OCI-LY7 (cell line): Measurements from ENCODE around the gene HNRNPH2. TPM values are rescaled to one million over a fixed set of nuclear protein-coding genes. Genes with fewer than 3 reads are reported as not detected.

ENCODE experiments used
- BruUV-seq: library from RNA; stranded (reverse); fragments of 400-500 nt; replicated peaks from 2 replicates; lab custom pipeline; 2021; lab: Mats Ljungman, UMichigan
- CTCF ChIA-PET: fragments of 300-600 bp; sonication (Branson Sonifier 250); formaldehyde crosslinking; loops from one replicate; lab custom pipeline; 2022; ENCODE audit warnings: antibody characterized with exemption; ENCODE audit not compliant: unreplicated experiment; lab: Charles Lee
- POLR2A ChIA-PET: fragments of 300-600 bp; sonication (Branson Sonifier 250); formaldehyde crosslinking; loops from one replicate; lab custom pipeline; 2022; ENCODE audit warnings: antibody characterized with exemption; lab: Charles Lee
- DNase-seq: peaks from one replicate; pipeline ENCODE4 v3.0.0-alpha.2; 2015; ENCODE audit warnings: low spot score
- H2AFZ ChIP-seq: fragments of 200-600 bp; sonication (generic), shearing (Covaris generic); 2 replicates; pipeline ENCODE4 v1.6.1; 2014; ENCODE audit warnings: mild to moderate bottlenecking, antibody characterized with exemption, low read length, moderate library complexity
- H3K27ac ChIP-seq: fragments of 200-600 bp; sonication (generic); 2 replicates; pipeline ENCODE4 v1.5.1; 2014; ENCODE audit warnings: mixed run types, low read depth, mild to moderate bottlenecking, moderate library complexity, low read length, inconsistent platforms; ENCODE audit not compliant: poor library complexity, severe bottlenecking
- H3K36me3 ChIP-seq: fragments of 200-600 bp; sonication (generic); 2 replicates; pipeline ENCODE4 v1.6.1; 2014; ENCODE audit warnings: mild to moderate bottlenecking, antibody characterized with exemption, low read length, moderate library complexity, mixed read lengths; ENCODE audit not compliant: insufficient read depth
- H3K4me1 ChIP-seq: fragments of 200-600 bp; sonication (generic); 2 replicates; pipeline ENCODE4 v1.5.1; 2014; ENCODE audit warnings: mild to moderate bottlenecking, low read length; ENCODE audit not compliant: insufficient read depth, poor library complexity, severe bottlenecking
- H3K4me2 ChIP-seq: fragments of 200-600 bp; sonication (generic); 2 replicates; pipeline ENCODE4 v1.6.1; 2014; ENCODE audit warnings: mild to moderate bottlenecking, low read length
- H3K4me3 ChIP-seq: fragments of 200-600 bp; sonication (generic); 2 replicates; pipeline ENCODE4 v1.5.1; 2014; ENCODE audit warnings: mild to moderate bottlenecking, low read depth, low read length; ENCODE audit not compliant: poor library complexity, severe bottlenecking
- H3K79me2 ChIP-seq: fragments of 200-600 bp; sonication (generic); 2 replicates; pipeline ENCODE4 v1.6.1; 2016; ENCODE audit warnings: low read depth, mild to moderate bottlenecking, low read length, moderate library complexity, mixed read lengths; ENCODE audit not compliant: insufficient read depth
- H3K9me2 ChIP-seq: fragments of 200-600 bp; sonication (generic); 2 replicates; pipeline ENCODE4 v1.6.1; 2016; ENCODE audit warnings: mild to moderate bottlenecking, low read length, mixed read lengths; ENCODE audit not compliant: insufficient read depth
- H3K9me3 ChIP-seq: fragments of 200-600 bp; sonication (generic); 2 replicates; pipeline ENCODE4 v1.6.1; 2014; ENCODE audit warnings: mild to moderate bottlenecking, mixed run types, low read length, mixed read lengths
- H4K20me1 ChIP-seq: fragments of 200-600 bp; sonication (generic); 2 replicates; pipeline ENCODE4 v1.6.1; 2014; ENCODE audit warnings: mild to moderate bottlenecking, antibody characterized with exemption, low read length, moderate library complexity, mixed read lengths; ENCODE audit not compliant: insufficient read depth
- CTCF ChIP-seq: fragments of 200-600 bp; sonication (generic); conservative IDR thresholded peaks from 2 replicates; pipeline ENCODE4 v1.5.1; 2014; ENCODE audit warnings: mild to moderate bottlenecking, antibody characterized with exemption, low read length, moderate library complexity, mixed read lengths
- EZH2phosphoT487 ChIP-seq: fragments of 200-600 bp; sonication (generic); IDR thresholded peaks from 2 replicates; pipeline ENCODE4 v1.6.1; 2018; ENCODE audit warnings: low read depth, borderline replicate concordance, mild to moderate bottlenecking, mixed run types, antibody characterized with exemption, low read length, moderate library complexity, mixed read lengths
- intact Hi-C: fragments of 100-400 bp; cut with micrococcal nuclease; formaldehyde crosslinking; loops from one replicate; pipeline ENCODE4 v1.10.0; 2022; ENCODE audit not compliant: unreplicated experiment
- total RNA-seq, 2 experiments: library from RNA; depleted of rRNA in 1 of 2; stranded (reverse); fragments of >200 nt in 1 of 2; shearing (Covaris generic) in 1 of 2; gene quantifications; 2 replicates each; pipeline ENCODE4 v1.2.3, GENCODE V29; 2014 to 2022

Gene HNRNPH2
- total RNA-seq, 2 experiments from 2014 or later: 23.5 to 38.1 TPM

- Histone ChIP-seq H3K9me3 (no peaks in the 10 kb centered on the region), H3K4me2 (peak overlapping the region; percentile 84), H3K9me2 (no peaks in the 10 kb centered on the region), H3K36me3 (peaks cover 84% of the 10 kb centered on the region), H3K27ac (peak overlapping the region; percentile 96), H3K4me3 (peak overlapping the region; percentile 31), H4K20me1 (no peaks in the 10 kb centered on the region), H3K79me2 (peaks cover 42% of the 10 kb centered on the region; the same call in 1 of the 2 replicates), H2AFZ (no peak overlapping the region), H3K4me1 (peaks cover 69% of the 10 kb centered on the region)
- CTCF ChIA-PET: no interaction called here
- intact Hi-C loops: loop anchor here (2.0 kb wide), 1 partner anchor 14 kb away; no protein-coding TSS in a partner anchor
- DNase-seq: peak; percentile 79
- TF ChIP-seq EZH2phosphoT487 (no peak), CTCF (no peak)
- BruUV-seq: no TSS peak
- POLR2A ChIA-PET: interaction anchor here (1.0 to 4.7 kb wide), 3 partner anchors 14 to 22 kb away, joined by 4 to 34 read pairs (median 5); partner anchors contain the start of genes BTK, RPL36A and TIMM8A
These were observed 37.0 kb upstream of the HNRNPH2 start for GRCh38 chrX:101370888-101371504.

GRCh38 chrX:101377547-101377946 is 30.5 kb upstream of the HNRNPH2 start:
- CTCF ChIA-PET: no interaction called here
- Histone ChIP-seq H3K9me3 (no peaks in the 10 kb centered on the region), H3K36me3 (peaks cover 64% of the 10 kb centered on the region), H3K9me2 (no peaks in the 10 kb centered on the region), H3K4me3 (no peak overlapping the region), H2AFZ (no peak overlapping the region), H3K4me1 (peaks cover 68% of the 10 kb centered on the region), H4K20me1 (no peaks in the 10 kb centered on the region), H3K27ac (peak overlapping the region; percentile 92), H3K79me2 (peaks cover 87% of the 10 kb centered on the region), H3K4me2 (peak overlapping the region; percentile 60)
- peak; percentile 60 for DNase-seq
- POLR2A ChIA-PET: interaction anchor here (1.1 to 1.7 kb wide), 4 partner anchors 9 to 19 kb away, joined by 3 to 8 read pairs (median 4); partner anchors contain the start of genes BTK and RPL36A
- no peak for TF ChIP-seq CTCF
- no peak for TF ChIP-seq EZH2phosphoT487
- BruUV-seq: no TSS peak
- intact Hi-C loops: no loop called here
